ENCODE results near the gene RPS19BP1. TPM values are rescaled to one million over a fixed set of nuclear protein-coding genes. Genes with fewer than 3 reads are reported as not detected.

Gene RPS19BP1
- total and polyA plus RNA-seq, 2 of the 8 experiments (the other 6 are each of a cell fraction or from before 2014, with no cell fraction given) = 77.9 to 97.9 TPM

DNA sequence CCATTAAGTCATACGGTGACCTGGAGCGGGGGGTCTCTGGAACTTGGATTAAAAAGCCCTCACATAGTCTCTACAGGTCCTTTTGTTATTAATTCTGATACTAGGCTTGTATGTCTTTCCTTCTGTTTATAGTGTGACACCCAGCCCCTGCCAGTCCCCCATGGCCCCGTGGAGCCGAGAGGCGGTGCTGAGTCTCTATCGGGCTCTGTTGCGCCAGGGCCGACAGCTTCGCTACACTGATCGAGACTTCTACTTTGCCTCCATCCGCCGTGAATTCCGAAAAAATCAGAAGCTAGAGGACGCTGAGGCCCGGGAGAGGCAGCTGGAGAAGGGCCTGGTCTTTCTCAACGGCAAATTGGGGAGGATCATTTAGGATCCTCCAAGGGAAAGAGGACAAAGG is 28.5 kb downstream of the RPS19BP1 start:
- Histone ChIP-seq H3K23ac (ENCODE audit: insufficient read length) (no peak overlapping the region), H3K27me3 (replicated peaks in 1 of 4; ENCODE audit: control insufficient read depth in 3 of 4, extremely low read depth in 1 of 4, insufficient read depth in 3 of 4, low read length in 3 of 4) (peaks cover 17 to 61% (median 47%) of the 10 kb centered on the region in 4 experiments), H4K5ac (ENCODE audit: insufficient read length, low read depth, low read length) (no peak overlapping the region), H3K4ac (replicated peaks; ENCODE audit: insufficient read length, low read depth, low read length) (no peak overlapping the region), H2BK20ac (ENCODE audit: low read length) (no peak overlapping the region), H3K56ac (replicated peaks; ENCODE audit: insufficient read length, low read depth, low read length) (no peak overlapping the region), H3K4me2 (ENCODE audit: insufficient read depth in 1 of 2, low read depth in 2 of 2, low read length in 2 of 2) (no peak overlapping the region), H3K18ac (ENCODE audit: extremely low read depth, low read length) (no peak overlapping the region), H3K36me3 (ENCODE audit: control insufficient read depth in 2 of 4, insufficient read depth in 4 of 4, low read length in 3 of 4) (peaks cover 5 to 45% (median 25%) of the 10 kb centered on the region in 4 experiments), H2BK120ac (replicated peaks; ENCODE audit: low read depth, low read length) (no peak overlapping the region), H3K4me3 (ENCODE audit: extremely low read depth in 1 of 4, insufficient read depth in 2 of 4, low read depth in 3 of 4, low read length in 4 of 4) (no peak overlapping the region), H3K4me1 (replicated peaks in 1 of 4; ENCODE audit: control insufficient read depth in 3 of 4, insufficient read depth in 4 of 4, low read length in 3 of 4) (peaks cover 3 to 9% (median 4%) of the 10 kb centered on the region in 4 experiments; a peak in 6 of 7 replicates), H2BK12ac (ENCODE audit: low read depth, low read length) (no peak overlapping the region), H3K79me1 (ENCODE audit: low read depth, low read length) (peaks cover 3% of the 10 kb centered on the region), H3K14ac (ENCODE audit: insufficient read length) (no peak overlapping the region), H4K20me1 (replicated peaks in 1 of 2; ENCODE audit: control insufficient read depth in 1 of 2, insufficient read depth in 2 of 2, low read length in 2 of 2) (peaks cover 25 to 38% of the 10 kb centered on the region in 2 experiments), H2AFZ (ENCODE audit: low read length) (no peak overlapping the region), H4K8ac (ENCODE audit: extremely low read depth, insufficient read depth, low read length) (no peak overlapping the region), H3K9ac (replicated peaks in 1 of 4; ENCODE audit: extremely low read depth in 1 of 4, low read depth in 3 of 4, low read length in 3 of 4) (no peak overlapping the region), H4K91ac (replicated peaks; ENCODE audit: insufficient read length, low read length) (no peak overlapping the region), H3K9me3 (ENCODE audit: insufficient read depth in 2 of 2, low read depth in 1 of 2, low read length in 1 of 2) (no peaks in the 10 kb centered on the region), H2AK5ac (ENCODE audit: low read depth, low read length) (no peak overlapping the region), H2BK15ac (ENCODE audit: low read length) (no peak overlapping the region), H3K27ac (ENCODE audit: low read depth, low read length) (no peak overlapping the region), H3K79me2 (ENCODE audit: control insufficient read depth in 1 of 2, insufficient read depth in 2 of 2, low read length in 2 of 2) (peaks cover 5 to 13% of the 10 kb centered on the region in 2 experiments; a peak in 3 of 4 replicates), H3K23me2 (ENCODE audit: low read depth, low read length) (peaks cover 5% of the 10 kb centered on the region), H2BK5ac (ENCODE audit: low read depth, low read length) (no peak overlapping the region)
- DNase-seq (ENCODE audit: low read depth in 1 of 2, low spot score in 2 of 2) (no peak), FAIRE-seq (no peak)
- no peak for TF ChIP-seq RAD21 (IDR thresholded peaks at IDR 0.05 in 1 of 2, conservative IDR thresholded peaks at IDR 0.05 in 1 of 2; ENCODE audit: low read depth in 2 of 2, low read length in 2 of 2)
- TF ChIP-seq CHD1 (IDR thresholded peaks at IDR 0.05; ENCODE audit: low read depth, low read length) = no peak
- no peak for TF ChIP-seq GABPA (IDR thresholded peaks at IDR 0.05; ENCODE audit: borderline replicate concordance, insufficient read depth, low read length)
- TF ChIP-seq TAF1 (IDR thresholded peaks at IDR 0.05; ENCODE audit: low read depth, low read length) = no peak
- no peak for TF ChIP-seq CBX8 (IDR thresholded peaks at IDR 0.05; ENCODE audit: borderline replicate concordance, low read depth, low read length)
- TF ChIP-seq TBP (IDR thresholded peaks at IDR 0.05; ENCODE audit: low read depth, low read length) = no peak
- no peak for TF ChIP-seq SIX5 (IDR thresholded peaks at IDR 0.05; ENCODE audit: low read depth, low read length)
- no peak for TF ChIP-seq RFX5 (IDR thresholded peaks at IDR 0.05; ENCODE audit: borderline replicate concordance, low read depth, low read length)
- TF ChIP-seq JUN (IDR thresholded peaks at IDR 0.05; ENCODE audit: low read depth, low read length) = no peak
- ChIA-PET CTCF (ENCODE audit: partially characterized antibody) (interaction anchor here (0.6 to 19.7 kb wide), 4 partner anchors 10 to 288 kb away, joined by 3 to 361 read pairs (median 152); partner anchors contain the start of gene RPS19BP1), POLR2A (ENCODE audit: partially characterized antibody) (interaction anchor here (0.6 to 4.6 kb wide), 5 partner anchors 13 to 40 kb away, joined by 3 to 32 read pairs (median 5); partner anchors contain the start of gene ATF4)
- 95% methylated on average over 16 of the region's 16 CpGs; no CpG with 5 or more reads in 1 of the 2 experiments for WGBS, 2 experiments (ENCODE audit: extremely low coverage in 1 of 2, insufficient coverage in 1 of 2, insufficient read length in 1 of 2, insufficient replicate concordance in 2 of 2, low coverage in 1 of 2, low lambda C conversion rate in 2 of 2, missing lambda C conversion rate in 1 of 2)
